Stimulated activated CD8-positive, alpha-beta memory T cell treated with anti-CD3 and anti-CD28 coated beads, Interleukin-12 subunit alpha, Interleukin-12 subunit beta, amount 100 ng/mL, for 24 hours (primary cell): Measurements from ENCODE around the gene TPP2.

ENCODE experiments used
- DNase-seq: peaks from one replicate; pipeline ENCODE4 v3.0.0-alpha.2; 2020; ENCODE audit errors: extremely low read depth

The TPP2 gene

DNA sequence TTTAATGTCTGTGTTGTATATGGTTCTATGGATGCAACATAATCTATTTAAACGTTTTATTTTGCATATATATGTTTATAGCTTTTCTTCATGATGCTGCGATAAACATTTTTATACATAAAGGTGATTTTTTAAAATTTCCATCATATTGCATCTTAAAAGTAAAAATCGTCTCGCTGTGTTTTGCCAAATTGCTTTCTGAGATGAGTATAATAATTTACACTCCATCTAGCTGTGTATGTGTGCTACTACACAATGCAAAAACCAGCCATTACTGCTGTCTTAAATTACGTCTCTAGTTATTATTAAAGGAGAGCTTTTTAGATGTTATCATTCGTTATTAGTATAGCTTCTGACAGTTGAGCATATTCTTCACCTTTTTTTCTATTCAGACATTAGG, 60.8 kb downstream of the TPP2 start:
- DNase-seq, result no peak

- no peak for DNase-seq
These were observed 61.9 kb downstream of the TPP2 start for GRCh38 chr13:102658660-102659059.

DNA sequence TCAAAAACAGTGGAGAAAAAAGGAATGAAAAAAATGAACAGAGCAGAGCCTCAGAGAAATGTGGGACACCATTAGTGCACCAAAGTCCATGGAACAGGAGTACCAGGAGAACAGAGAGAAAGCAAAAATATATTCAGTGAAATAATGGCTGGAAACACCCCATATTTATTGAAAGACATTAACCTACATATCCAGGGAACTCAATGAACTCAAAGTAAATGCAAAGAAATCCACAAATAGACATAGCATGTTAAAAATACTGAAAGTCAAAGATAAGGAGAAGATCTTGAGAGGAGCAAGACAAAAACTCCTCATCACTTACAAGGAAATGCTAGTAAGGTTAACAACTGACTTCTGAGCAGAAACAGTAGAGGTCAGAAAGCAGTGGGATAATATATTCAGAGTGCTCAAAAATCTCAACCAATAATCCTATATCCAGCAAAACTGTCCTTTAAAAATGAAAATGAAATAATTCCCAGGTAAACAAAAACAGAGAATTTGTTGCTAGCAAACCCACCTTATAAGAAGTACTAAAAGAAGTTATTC, 62.5 kb downstream of the TPP2 start:
- no peak for DNase-seq

- no peak for DNase-seq
These were observed 70.2 kb downstream of the TPP2 start for GRCh38 chr13:102667023-102667422.

DNA sequence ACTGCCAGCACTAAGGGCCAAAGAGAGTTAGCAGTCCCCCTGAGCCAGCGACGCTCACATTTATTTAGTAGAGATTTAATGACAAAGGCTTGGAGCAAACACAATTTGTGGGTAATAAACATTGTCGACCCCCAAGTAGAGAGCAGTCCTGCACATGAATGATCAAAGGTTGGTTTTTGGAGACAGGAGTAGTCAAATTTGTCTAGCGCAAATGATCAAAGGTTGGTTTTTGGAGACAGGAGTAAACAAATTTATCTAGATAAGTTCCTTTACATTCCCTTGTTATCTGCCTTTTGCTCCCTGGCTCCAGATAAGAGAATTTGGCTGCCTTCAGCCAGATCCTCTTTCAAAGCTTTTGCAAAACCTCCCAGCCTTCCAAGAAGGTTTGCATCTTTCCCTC, 71.1 kb downstream of the TPP2 start:
- DNase-seq, result no peak

DNA sequence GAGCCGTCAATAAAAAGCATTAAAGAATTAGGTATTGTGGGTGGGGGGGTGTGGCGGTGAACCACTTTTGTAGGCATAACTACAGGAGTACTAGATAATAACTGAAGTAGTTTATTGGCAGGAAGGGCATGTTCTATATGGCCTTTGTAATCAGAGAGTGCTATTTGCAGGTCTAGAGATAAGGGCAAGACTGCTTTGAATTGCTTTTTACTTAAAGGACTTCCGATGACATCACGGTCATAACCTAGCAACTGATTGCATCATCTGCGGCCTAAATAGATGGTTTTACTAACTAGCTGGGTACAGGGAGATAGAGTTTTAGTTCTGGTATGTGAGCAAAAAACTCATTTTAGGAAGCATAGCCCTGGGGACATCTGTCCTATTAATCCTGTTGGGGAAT, 73.3 kb downstream of the TPP2 start:
- DNase-seq, result no peak

GRCh38 chr13:102675115-102675514, 78.3 kb downstream of the TPP2 start:
- no peak for DNase-seq

DNA sequence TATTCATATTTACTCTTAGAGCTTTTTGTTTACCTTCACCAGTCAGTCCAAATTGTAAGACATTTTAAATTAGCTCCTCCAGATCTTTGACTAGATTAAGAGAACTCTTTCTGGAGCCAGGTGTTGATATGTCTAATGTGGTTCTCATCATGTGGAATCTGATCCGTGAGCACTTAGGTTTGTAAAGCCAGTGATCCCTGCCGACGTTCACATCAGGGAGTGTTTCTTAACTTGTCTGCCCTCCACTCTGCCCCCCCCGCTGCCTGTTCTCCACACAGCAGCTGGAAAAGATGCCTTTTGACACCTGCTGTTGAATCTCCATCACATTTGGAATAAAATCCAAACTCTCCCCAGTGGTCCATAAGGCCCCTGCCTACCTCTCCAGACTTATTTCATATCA, 80.3 kb downstream of the TPP2 start:
- no peak for DNase-seq

DNA sequence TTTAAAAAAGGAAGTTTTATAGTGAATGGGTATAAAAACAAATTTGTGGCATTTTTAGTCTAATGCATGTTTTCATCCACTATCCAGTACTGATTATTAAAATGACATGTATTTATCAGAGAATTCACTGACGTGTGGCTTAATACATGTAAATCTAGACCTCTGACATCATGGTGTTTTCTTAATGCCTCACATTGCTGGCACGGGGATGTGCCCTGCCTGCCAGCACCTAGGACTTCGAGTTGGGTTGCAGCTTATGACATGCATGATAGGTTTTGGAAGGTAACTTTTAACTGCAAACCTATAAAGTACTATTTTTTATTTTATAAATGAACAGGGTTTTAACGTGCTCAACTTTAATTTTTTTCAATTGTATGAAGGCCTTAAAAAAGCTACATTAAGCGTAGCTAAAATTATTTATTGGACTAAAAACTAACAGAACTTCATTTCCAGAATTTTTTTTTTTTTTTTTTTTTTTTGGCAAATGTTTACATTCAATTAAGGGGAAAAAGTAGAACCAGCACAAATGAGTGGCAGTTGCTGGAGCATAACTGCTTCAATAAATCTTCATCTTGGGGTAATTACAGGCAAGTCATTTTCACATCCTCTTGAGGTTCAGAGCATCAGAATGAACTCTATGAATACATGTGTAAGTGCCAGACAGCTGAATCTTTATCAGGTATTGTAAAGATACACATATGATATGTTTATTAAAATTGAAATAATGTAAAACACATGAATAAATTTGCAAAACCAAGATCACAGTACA, 81.7 kb downstream of the TPP2 start:
- no peak for DNase-seq

GRCh38 chr13:102679449-102680132, 82.8 kb downstream of the TPP2 start:
- no peak for DNase-seq

GRCh38 chr13:102680133-102680717, 83.4 kb downstream of the TPP2 start:
- DNase-seq, result no peak

DNA sequence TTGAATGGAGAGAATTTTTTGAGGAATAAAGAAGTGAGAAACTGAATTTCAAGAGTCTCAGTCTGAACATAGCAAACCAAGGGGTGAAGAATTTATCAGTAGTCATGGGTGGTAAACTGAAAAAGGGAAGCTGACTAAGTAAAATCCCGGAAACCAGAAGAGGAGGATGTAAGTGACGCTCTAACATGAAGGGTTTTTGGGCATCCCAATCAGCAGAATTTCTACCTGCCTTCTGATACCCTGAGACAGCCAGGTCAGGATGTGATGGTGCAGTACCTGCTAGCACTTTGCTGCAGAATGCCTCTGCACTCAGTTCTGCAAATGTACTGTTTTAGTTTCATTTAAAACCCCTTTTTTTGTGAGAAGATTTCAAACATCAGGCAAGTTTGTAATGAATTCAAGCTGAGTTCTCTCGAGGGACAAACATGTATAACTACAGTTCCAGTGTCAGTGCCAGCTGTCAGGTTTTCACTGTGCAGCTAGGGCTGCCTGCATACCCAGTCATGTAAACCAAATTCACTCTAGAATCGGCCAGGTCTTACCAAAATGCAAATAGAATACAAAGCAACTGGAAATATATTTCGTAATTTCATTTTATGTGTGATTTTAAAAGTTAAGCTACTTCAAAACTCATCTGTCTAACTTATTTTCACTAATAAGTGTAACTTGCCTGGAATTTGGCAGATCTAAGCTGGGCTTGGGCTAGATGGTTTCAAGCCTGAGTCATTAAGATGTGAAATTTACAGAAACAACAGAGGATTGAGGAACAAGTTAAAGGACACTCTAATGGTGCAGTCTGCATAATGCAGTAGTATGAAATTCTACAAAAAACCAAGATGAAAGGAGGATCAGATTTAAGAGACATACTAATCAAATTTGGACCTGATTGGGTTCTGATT, 84.3 kb downstream of the TPP2 start:
- DNase-seq, result no peak

GRCh38 chr13:102682211-102682610, 85.4 kb downstream of the TPP2 start:
- DNase-seq, result no peak

GRCh38 chr13:102682727-102683126, 85.9 kb downstream of the TPP2 start:
- no peak for DNase-seq

DNA sequence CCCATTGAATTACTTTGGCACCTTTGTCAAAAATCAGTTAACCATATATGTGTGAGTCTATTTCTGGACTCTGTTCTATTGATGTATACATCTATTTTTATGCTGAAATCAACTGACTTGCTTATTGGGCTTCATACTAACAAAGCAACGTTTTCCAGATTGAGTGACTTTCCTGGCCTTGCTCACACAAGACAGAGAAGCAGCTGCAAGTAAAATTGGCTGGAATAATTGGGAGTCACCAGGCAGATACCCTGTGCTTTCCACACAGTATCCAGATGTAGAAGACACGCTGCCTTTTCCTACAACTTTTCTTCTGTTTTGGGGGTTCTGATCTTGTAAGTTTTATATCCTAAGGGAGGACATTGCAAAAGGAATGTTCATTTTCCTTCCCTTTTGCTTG, 86.9 kb downstream of the TPP2 start:
- DNase-seq, result no peak

GRCh38 chr13:102686024-102686423, 89.2 kb downstream of the TPP2 start:
- DNase-seq, result no peak

GRCh38 chr13:102687520-102687919, 90.7 kb downstream of the TPP2 start:
- no peak for DNase-seq

DNA sequence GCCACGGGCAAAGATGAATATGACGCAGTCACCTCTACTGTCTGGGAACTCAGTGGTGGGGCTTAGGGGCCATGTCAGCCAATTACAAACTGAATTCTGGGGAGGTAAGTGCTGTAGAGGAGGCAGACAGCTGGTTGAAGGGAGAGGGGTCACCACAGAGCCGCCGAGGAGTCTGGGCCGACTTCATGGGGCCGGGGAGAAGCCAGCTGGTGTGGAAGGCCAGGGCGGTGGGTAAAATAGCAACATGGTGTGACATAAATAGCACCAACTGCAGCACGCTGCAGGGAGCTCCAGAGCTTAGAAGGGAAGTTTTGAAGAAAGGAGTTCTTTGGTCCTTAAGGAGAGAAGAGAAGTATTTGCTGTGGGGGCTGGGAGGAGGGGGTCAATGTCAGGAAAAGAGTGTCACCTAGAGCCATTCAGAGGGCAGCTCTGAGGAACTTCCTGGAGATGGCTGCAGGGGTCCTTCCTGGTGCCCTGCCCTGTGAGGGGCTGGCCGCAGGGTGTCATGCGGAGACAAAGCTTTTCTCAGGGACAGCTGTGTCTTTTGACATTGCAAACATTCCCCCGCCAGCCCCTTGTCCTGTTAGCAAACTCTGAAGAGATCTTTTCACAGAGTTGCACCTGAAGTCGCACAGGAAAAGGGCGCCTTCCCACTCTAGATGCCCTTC, 91.7 kb downstream of the TPP2 start:
- no peak for DNase-seq

GRCh38 chr13:102690883-102691282, 94.1 kb downstream of the TPP2 start:
- no peak for DNase-seq

GRCh38 chr13:102692491-102692826, 95.7 kb downstream of the TPP2 start:
- no peak for DNase-seq

DNA sequence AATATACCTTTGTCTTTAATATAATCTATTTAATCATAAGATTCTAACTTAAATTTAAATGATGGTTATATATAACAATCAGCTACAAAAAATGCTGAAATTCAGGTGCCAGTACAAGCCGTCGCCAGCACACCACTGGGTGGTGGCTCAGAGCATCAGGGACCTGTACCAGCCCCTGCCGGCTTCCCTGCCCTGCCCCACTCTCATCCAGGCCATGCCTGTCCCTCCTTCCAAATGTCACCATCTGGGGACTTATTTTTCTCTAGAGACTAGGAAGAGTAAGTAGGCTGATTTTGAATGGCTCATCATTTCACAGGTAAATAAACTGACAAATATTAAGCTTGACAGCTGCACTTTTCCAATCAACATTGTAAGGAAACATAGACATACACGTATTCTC, 96.5 kb downstream of the TPP2 start:
- DNase-seq, result no peak
